ENCODE data around the gene ARHGAP1. TPM values are rescaled to one million over a fixed set of nuclear protein-coding genes. Genes with fewer than 3 reads are reported as not detected.
"Not testable (repeated sequence)": the region's sequence is repeated elsewhere in the genome, so short reads cannot be mapped to it uniquely, and the experiment has no call there.

Gene ARHGAP1
- total RNA-seq, 2 donors from 2014 or later = 77.3 to 78.5 TPM

DNA sequence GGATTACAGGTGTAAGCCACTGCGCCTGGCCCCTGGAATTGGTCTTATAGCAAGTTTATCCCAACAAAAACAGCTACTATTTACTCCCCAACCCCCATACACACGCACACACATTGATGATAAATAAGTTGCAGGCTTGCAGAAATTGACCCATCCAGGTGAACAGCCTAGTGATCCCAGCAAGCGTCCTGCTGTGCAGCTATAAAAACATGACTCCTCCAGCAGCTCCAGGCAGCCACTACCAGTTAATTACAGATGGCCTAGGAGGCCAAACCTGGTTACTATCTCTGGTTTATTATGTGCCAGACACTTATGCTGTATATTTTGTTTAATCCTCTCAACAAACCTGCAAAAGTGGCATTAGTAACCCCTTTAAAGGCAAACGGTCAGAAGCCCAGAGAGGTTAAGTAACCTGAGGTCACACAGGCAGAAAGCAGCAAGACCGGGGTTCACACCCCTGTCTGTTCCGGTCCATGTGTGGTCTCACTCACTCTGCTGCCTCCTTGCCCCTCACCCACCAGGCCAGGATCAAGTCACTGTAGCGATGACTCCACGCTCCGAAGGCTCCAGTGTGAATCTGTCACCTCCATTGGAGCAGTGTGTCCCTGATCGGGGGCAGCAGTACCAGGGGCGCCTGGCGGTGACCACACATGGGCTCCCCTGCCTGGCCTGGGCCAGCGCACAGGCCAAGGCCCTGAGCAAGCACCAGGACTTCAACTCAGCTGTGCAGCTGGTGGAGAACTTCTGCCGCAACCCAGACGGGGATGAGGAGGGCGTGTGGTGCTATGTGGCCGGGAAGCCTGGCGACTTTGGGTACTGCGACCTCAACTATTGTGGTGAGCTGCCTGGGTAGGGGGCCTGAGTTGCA, 25.2 kb upstream of the ARHGAP1 start:
- no peak for ATAC-seq
- intact Hi-C loops (cut with DNase I, micrococcal nuclease) = no loop called here
- no peak for DNase-seq

DNA sequence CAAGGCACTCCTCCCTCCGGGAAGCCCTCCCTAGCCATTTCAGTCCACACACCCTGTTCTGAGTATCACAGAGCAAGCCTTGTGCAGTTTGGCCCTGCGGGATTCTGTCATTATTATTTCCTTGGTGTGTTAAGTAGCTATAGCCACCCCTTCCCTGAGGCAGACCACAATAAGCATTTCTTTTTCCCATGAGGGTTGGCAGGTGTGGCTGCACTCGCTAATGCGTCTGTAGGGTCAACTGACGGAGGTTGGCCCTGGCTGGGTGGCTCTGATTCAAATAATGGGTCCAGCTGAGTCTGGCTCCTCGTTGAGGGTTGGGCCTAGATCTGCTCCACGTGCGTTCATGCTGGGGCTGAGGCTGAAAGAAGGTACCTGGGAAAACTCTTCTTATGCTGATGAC, 23.7 kb upstream of the ARHGAP1 start:
- ATAC-seq = no peak
- DNase-seq = no peak
- intact Hi-C loops (cut with DNase I, micrococcal nuclease) = no loop called here

DNA sequence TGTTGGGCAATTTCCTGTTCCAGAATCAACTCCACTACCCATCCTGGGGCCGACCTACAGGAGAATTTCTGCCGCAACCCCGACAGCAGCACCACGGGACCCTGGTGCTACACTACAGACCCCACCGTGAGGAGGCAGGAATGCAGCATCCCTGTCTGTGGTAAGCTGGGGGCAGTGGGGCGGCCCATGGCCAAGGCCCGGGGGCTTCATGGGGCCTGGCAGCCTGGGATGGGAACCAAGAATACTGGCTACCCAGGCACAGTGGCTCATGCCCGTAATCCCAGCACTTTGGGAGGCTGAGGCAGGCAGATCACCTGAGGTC, 22.9 kb upstream of the ARHGAP1 start:
- intact Hi-C loops (cut with DNase I, micrococcal nuclease) = no loop called here

DNA sequence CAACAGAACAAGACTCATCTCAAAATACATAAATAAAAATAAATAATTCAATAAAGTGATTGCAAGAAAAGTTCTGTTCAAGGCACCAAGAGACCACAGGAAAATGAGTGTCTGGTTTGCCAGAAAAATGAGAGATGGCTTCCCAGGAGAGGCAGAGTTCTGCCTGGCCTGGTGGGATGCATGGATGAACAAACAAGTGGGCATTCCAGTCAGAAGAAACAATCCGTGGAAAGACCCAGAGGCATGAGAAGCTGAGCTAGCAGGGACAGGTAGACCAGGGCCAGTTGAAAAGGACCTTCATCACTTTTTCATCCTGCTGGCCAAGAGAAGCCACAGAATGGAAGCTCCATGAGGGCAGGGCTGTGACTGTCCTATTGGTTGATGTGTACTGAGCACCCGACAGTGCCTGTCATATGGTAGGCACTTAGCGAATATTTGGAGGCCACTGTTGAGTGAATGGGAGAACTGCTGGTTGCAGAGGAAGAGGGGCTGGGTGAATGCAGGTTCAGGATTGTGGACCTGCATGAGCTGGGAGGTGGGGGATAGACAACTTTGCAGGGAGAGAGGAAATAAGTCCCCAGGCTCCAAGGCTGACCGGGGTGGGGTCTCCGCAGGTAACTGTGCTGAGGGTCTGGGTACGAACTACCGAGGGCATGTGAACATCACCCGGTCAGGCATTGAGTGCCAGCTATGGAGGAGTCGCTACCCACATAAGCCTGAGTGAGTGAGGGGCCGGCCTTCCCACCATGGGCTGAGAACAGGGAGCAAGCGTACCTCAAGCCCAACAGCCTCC, 22.3 kb upstream of the ARHGAP1 start:
- DNase-seq = no peak
- no peak for ATAC-seq
- intact Hi-C loops (cut with DNase I, micrococcal nuclease) = no loop called here

More for the DNA sequence above, 22.9 kb upstream of the ARHGAP1 start:
- DNase-seq (no peak), ATAC-seq (no peak)

DNA sequence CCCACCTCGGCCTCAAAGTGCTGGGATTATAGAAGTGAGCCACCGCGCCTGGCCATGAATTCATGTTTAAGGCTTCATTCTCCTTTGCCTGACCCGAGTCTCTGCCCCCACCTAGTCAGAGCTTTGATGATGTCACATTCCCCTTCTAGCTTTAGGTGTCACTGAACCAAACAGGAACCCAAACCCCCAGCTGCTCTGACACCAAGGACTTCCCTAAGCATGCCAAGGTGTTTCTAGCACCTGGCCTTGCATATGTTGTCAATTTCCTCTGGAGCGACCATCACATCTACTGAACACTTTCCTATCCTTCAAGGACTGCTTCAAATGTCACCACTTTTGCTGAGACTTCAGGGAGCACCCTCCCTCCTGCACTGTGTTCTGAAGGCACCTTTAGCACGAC, 20.9 kb upstream of the ARHGAP1 start:
- intact Hi-C loops (cut with DNase I, micrococcal nuclease) = no loop called here
- DNase-seq (no peak), ATAC-seq (no peak)

DNA sequence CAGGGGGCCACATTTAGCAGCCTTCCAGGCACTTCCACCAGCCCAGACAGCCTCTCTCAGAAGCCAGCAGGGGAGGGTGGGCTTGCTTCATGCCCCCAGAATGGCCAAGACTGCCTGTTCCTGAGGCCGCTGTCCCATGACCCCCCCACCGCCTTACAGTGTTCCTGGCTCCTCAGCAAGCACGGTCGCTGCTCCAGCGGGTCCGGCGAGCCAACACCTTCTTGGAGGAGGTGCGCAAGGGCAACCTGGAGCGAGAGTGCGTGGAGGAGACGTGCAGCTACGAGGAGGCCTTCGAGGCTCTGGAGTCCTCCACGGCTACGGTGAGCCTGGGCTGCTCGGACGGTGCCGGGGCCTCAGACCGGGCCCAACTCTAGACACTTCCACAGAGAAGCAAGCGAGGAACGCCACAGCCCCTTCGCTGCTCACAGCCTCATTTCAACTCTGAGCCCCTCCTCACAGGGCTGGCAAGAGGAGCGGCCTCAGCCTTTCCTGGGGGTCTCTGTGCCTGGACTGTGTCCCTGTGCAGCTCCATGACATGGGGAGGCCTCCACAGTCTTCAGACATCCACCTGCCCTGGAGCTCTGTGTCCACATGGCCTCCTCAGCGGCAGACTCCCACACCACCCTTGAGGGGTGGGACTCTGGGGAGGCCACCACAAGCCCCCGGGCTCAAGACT, 19.3 kb upstream of the ARHGAP1 start:
- ATAC-seq (no peak), DNase-seq (no peak)
- intact Hi-C loops (cut with DNase I, micrococcal nuclease) = no loop called here

DNA sequence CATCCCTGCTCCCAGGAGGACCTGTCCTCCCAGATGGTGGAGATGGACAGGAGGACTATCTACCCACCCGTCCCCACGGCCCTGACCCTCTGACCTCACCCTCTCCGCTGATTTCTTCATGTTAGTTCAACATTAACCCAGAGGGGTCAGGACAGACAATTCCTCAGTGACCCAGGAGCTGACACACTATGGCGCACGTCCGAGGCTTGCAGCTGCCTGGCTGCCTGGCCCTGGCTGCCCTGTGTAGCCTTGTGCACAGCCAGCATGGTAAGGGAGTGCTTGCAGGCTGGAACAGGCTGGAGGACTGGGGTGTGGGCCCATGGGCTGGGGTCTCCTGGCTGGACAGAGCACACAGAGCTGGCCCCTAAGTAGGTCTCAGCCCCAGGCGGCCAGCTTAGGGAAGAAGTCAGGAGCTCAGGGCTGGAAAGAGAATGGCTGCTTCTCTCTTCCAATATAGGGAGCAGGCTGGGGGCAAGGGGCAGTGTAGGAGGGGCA, 18.7 kb upstream of the ARHGAP1 start, which contains the start of gene F2:
Gene F2 (plus strand): TSS at position 166 of the 495 bp plus-strand sequence. CDS start 23 bp downstream, at position 189.
- ATAC-seq (no peak), DNase-seq (no peak)
- intact Hi-C loops (cut with DNase I, micrococcal nuclease) = no loop called here

DNA sequence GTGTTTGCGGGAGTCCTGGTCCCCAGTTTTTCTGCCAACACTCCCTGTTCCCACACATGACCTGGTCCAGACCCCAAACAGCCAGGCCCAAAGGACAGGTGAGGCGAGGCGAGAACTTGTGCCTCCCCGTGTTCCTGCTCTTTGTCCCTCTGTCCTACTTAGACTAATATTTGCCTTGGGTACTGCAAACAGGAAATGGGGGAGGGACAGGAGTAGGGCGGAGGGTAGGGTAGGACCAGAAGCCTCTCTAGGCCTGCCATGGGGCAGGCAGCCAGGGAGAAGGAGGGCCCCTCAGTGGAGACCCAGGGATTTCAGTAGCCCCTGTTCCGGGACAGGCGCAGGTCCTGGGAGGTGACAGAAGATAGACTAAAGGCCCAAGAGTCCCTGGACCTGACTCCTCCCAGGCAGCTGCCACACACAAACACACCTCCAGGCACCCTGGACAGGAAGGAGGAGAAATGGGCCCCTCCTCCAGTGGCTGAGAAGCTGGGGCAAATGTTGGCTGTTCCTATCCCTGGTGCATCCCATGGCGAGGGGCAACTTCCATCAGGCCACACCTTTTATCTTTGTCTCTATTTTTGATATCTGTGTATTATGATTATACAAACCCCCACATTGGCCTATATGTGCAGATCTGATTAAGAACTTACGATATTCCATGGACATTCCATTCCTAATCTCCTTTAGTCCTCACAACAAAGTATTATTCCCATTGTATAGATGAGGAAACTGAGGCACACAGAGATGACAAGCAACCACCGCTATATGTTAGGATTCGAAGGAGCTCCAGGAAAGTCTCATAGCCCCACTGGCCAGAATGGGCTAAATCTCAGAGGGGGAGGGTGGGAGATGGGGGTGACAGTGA, 18.0 kb upstream of the ARHGAP1 start:
- peak; percentile 51 to 62 for DNase-seq
- intact Hi-C loops (cut with DNase I, micrococcal nuclease) = no loop called here
- ATAC-seq = peak; percentile 98

DNA sequence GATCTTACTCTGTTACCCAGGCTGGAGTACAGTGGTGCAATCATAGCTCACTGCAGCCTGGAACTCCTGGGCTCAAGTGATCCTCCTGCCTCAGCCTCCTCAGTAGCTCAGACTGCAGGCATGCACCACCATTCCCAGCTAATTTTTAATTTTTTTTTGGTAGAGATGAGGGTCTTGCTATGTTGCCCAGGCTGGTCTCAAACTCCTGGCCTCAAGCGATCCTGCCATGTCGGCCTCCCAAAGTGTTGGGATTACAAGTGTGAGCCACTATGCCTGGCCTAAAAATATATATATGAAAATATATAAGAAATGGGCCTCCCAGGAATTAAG, 17.4 kb upstream of the ARHGAP1 start:
- DNase-seq; ATAC-seq; intact Hi-C loops (cut with DNase I, micrococcal nuclease): not testable (repeated sequence)

DNA sequence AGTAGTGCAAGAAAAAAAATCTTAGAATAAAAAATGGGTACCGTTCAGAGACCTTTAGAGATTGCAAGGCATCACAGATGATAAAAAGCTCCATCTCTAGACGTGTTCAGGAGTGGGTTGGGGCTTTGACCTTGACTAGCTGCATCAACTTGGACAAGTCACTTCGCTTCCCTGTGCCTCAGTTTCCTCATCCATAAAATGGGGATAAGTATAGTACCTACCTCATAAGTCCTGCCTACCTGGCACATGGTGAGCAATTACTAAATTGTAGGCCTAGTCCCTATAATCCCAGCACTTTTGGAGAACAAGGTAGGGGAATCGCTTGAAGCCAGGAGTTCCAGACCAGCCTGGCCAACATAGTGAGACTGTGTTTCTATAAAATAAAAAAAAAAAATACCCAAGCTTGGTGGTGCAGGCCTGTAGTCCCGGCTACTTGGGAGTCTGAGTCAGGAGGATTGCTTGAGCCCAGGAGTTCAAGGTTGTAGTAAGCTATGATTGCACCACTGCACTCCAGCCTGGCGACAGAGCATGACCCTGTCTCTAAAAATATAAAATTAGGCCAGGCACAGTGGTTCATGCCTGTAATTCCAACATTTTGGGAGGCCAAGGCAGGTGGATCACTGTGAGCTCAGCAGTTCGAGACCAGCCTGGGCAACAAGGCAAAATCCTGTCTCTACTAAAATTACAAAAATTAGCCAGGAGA, 12.6 kb upstream of the ARHGAP1 start:
- intact Hi-C loops (cut with DNase I, micrococcal nuclease) = no loop called here
- no peak for ATAC-seq
- no peak for DNase-seq

DNA sequence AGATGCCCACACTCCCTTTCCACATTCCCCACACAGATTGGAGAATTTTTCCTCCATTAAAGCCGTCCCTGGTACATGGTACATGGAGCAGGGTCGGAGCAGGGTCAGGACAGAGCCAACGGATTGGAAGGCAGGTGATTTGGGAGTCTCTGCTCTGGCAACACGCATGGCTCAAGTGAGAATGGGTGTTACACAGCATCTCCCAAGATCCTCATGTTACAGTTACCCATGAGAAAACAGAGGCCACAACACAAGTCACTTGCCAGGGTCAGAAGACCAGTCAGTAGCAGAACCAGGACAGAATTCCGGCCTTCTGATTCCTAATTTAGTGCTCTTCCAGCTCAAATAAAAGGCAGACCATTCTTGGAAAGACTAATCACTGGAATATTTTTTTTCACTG, 10.9 kb upstream of the ARHGAP1 start:
- DNase-seq (no peak), ATAC-seq (no peak)
- intact Hi-C loops (cut with DNase I, micrococcal nuclease) = no loop called here

DNA sequence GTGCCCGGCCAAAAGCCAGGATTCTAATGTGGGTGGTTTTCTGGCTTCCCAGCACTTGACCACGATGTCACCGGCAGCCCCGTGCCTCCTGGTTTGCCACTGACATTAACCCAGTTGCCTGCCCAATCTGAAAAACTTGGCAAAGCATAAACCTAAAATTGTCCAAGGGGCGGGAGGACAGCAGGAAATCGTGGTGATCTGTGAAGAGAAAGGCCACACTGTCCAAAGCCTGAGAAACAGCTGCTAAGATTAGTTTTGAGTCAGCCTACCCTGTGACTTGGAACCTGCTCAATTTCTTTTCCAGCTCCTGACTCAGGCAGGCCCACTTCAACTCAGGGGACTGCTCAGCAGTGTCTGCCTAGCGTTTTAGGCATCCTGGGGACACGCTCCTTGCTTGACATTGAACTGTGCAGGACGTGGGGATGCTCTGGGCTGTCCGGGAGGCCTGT, 10.4 kb upstream of the ARHGAP1 start:
- peak; percentile 15 for ATAC-seq
- intact Hi-C loops (cut with DNase I, micrococcal nuclease) = no loop called here
- DNase-seq = no peak

DNA sequence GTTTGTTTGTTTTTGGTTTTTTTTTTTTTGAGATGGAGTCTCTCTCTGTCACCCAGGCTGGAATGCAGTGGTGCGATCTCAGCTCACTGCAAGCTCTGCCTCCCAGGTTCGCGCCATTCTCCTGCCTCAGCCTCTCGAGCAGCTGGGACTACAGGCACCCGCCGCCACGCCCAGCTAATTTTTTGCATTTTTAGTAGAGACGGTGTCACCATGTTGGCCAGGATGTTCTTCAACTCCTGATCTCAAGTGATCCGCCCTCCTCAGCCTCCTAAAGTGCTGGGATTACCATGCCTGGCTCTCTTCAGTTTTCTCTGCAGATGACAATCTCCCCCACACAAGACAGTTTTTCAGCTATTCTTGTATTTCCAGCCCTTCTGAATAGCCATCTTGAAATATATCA, 8.9 kb upstream of the ARHGAP1 start:
- ATAC-seq; intact Hi-C loops (cut with DNase I, micrococcal nuclease); DNase-seq: not testable (repeated sequence)

DNA sequence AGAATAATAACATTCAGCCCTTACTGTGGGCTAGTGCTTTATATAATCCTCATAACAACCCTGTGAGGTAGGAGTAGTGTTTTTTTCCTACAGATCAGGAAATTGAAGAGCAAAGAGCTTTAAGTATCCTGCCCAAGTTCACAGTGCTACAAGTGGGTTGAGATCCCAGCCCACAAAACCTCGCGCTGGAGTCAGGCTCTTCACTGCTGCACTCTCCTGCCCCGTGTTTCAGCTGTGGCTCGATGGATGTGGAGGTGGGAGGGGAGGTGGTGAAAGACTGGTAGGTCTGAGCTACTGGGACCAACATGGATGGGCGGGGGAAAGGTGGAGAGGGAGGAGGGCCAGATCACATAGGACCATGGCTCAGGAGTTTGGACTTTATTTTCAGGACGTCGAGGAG, 6.5 kb upstream of the ARHGAP1 start:
- intact Hi-C loops (cut with DNase I, micrococcal nuclease) = no loop called here
- DNase-seq (no peak), ATAC-seq (no peak)

DNA sequence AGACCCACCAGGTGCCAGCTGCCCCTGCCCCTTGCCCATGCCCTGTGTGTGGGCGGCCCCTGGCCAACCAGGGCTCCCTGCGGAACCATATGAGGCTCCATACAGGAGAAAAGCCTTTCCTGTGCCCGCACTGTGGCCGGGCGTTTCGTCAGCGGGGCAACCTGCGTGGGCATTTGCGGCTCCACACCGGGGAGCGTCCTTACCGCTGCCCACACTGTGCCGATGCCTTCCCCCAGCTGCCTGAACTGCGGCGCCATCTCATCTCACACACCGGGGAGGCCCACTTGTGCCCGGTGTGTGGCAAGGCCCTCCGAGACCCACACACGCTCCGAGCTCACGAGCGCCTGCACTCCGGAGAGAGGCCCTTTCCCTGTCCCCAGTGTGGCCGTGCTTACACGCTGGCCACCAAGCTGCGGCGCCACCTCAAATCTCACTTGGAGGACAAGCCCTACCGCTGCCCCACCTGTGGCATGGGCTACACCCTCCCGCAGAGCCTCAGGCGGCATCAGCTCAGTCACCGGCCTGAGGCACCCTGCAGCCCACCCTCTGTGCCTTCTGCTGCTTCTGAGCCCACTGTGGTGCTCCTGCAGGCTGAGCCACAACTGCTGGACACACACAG, 4.8 kb upstream of the ARHGAP1 start:
- no peak for ATAC-seq
- no peak for DNase-seq
- intact Hi-C loops (cut with DNase I, micrococcal nuclease) = no loop called here

DNA sequence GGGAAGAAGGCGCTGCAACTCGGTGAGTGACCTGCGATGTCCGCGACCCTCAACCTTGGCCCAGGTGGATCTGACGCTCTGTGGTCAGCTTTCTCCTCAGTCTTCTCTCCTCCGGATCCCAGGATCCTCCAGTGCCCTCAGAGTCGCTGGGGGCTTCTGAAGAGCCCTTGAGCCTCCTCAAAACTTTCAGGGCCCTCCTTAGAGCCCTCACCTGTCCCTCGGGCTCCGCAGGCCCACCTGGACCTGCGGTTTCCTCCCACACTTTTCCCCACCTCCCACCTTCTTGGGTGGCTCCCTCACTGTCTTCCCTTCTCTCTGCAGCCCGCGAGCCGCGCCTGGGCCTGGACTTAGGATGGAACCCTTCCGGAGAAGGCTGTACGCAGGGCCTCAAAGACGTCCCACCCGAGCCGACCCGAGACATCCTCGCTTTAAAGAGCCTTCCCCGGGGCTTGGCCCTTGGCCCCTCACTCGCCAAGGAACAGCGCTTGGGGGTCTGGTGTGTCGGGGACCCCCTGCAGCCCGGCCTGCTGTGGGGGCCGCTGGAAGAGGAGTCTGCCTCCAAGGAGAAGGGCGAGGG, 747 bp upstream of the ARHGAP1 start:
- intact Hi-C loops (cut with DNase I, micrococcal nuclease) = no loop called here
- ATAC-seq (no peak), DNase-seq (peak in 1 of 2 donors; percentile 36)

DNA sequence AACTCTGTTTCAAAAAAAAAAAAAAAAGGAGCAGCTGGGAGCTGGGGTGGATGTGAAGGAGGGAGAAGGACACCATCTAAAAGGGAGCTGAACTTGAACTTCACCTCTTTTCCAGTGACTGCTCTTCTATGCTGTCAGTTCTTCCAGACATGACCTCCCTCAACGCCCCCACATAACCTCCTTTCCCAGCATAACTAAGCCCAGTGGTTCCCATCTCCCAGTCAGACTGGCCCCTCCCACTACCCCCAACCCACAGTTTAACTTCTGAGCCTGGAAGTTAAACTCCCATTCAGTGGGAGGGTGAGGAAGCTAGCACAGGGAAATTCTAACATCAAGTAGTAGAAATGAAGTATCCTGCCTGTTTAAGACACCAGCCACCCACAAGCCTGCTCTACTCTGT, 1.8 kb downstream of the ARHGAP1 start:
- no peak for ATAC-seq
- no peak for DNase-seq
- intact Hi-C loops (cut with DNase I, micrococcal nuclease) = no loop called here

All from left colon (tissue), 2 donors.